ENCODE measurements around the gene PARL.

PARL gene

GRCh38 chr3:183818041-183818620 lies 66.5 kb downstream of the PARL start:
- no peak for DNase-seq (ENCODE audit: low read depth in 2 of 2)

GRCh38 chr3:183817639-183818038 lies 67.0 kb downstream of the PARL start:
- DNase-seq (ENCODE audit: low read depth in 2 of 2) = no peak

GRCh38 chr3:183816681-183817510 lies 67.8 kb downstream of the PARL start:
- no peak for DNase-seq (ENCODE audit: low read depth in 2 of 2)

- DNase-seq (ENCODE audit: low read depth in 2 of 2) = no peak
Measured at GRCh38 chr3:183815951-183816475, 68.7 kb downstream of the PARL start.

GRCh38 chr3:183815563-183815940 lies 69.1 kb downstream of the PARL start:
- DNase-seq (ENCODE audit: low read depth in 2 of 2) = no peak

GRCh38 chr3:183814240-183814639 lies 70.4 kb downstream of the PARL start:
- no peak for DNase-seq (ENCODE audit: low read depth in 2 of 2)

GRCh38 chr3:183812761-183813445 lies 71.8 kb downstream of the PARL start:
- DNase-seq (ENCODE audit: low read depth in 2 of 2) = no peak

- no peak for DNase-seq (ENCODE audit: low read depth in 2 of 2)
Measured at GRCh38 chr3:183811638-183812037, 73.0 kb downstream of the PARL start.

- no peak for DNase-seq (ENCODE audit: low read depth in 2 of 2)
Measured at GRCh38 chr3:183810643-183811594, 73.8 kb downstream of the PARL start.

GRCh38 chr3:183809270-183809669 lies 75.4 kb downstream of the PARL start:
- no peak for DNase-seq (ENCODE audit: low read depth in 2 of 2)

GRCh38 chr3:183808355-183808754 lies 76.3 kb downstream of the PARL start:
- DNase-seq (ENCODE audit: low read depth in 2 of 2) = no peak

GRCh38 chr3:183807881-183808280 lies 76.8 kb downstream of the PARL start:
- DNase-seq (ENCODE audit: low read depth in 2 of 2) = no peak

GRCh38 chr3:183807209-183807728 lies 77.4 kb downstream of the PARL start:
- no peak for DNase-seq (ENCODE audit: low read depth in 2 of 2)

GRCh38 chr3:183802989-183803388 lies 81.7 kb downstream of the PARL start:
- no peak for DNase-seq (ENCODE audit: low read depth in 2 of 2)

GRCh38 chr3:183801601-183802000 lies 83.1 kb downstream of the PARL start:
- no peak for DNase-seq (ENCODE audit: low read depth in 2 of 2)

GRCh38 chr3:183800243-183800863 lies 84.3 kb downstream of the PARL start:
- DNase-seq (ENCODE audit: low read depth in 2 of 2) = no peak

- DNase-seq (ENCODE audit: low read depth in 2 of 2) = no peak
Measured at GRCh38 chr3:183799461-183799860, 85.2 kb downstream of the PARL start.

- DNase-seq (ENCODE audit: low read depth in 2 of 2) = no peak
Measured at GRCh38 chr3:183797996-183798395, 86.7 kb downstream of the PARL start.

GRCh38 chr3:183796372-183796771 lies 88.3 kb downstream of the PARL start:
- no peak for DNase-seq (ENCODE audit: low read depth in 2 of 2)

GRCh38 chr3:183794452-183794851 lies 90.2 kb downstream of the PARL start:
- DNase-seq (ENCODE audit: low read depth in 2 of 2) = no peak

- DNase-seq (ENCODE audit: low read depth in 2 of 2) = no peak
Measured at GRCh38 chr3:183792976-183793375, 91.7 kb downstream of the PARL start.

Measured in stimulated activated CD8-positive, alpha-beta memory T cell treated with anti-CD3 and anti-CD28 coated beads, Interleukin-2, amount 100 ng/mL, for 1 hour (primary cell).